ENCODE measurements around the gene ORM1. TPM values are rescaled to one million over a fixed set of nuclear protein-coding genes. Genes with fewer than 3 reads are reported as not detected.

ORM1 gene
- total and polyA plus RNA-seq, 9 donors, result 0.30 to 11.9 (median 2.1) TPM; not detected in 4

DNA sequence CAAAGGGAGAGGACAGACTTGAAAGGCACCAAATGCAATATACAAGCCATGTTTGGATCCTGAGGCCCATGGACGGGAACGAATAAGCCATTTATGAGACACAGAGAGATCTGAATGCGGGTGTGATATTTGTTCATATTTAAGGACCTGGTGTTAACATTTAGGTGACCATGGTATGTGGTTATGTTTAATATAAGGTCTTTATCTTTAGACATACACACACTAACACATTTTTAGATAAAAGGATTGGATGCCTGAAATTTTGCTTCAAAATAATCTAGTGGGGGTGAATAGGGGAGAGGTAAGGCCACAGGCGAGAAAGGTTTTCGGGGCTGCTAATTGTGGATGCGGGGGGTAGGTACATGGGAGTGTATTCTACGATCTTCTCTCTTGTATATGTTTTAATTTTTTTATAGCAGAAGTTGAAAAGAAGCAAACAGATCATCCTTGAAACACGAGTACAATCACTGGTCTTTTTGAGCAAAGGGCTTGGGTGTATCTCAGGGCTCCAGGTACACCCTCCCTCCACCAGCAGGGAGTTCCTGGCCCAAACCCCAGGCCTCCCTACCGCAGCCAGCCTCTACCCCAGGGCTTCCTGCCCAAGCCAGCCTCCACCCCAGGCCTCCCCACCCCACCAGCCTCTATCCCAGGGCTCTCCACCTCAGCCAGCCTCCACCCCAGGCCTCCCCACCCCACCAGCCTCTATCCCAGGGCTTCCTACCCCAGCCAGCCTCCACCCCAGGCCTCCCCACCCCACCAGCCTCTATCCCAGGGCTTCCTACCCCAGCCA, 52.7 kb downstream of the ORM1 start:
- H3K36me3 ChIP-seq, result no peaks in the 10 kb centered on the region
- peaks cover 4% of the 10 kb centered on the region for H3K4me1 ChIP-seq (ENCODE audit: insufficient read depth)
- no peaks in the 10 kb centered on the region for H3K27me3 ChIP-seq
- DNase-seq, result peak in 1 of 5 donors; percentile 23
- H3K4me3 ChIP-seq, result no peak overlapping the region
- intact Hi-C loops (cut with DNase I), result no loop called here
- H3K27ac ChIP-seq, result no peak overlapping the region
- no peak for TF ChIP-seq POLR2A (IDR thresholded peaks at IDR 0.05)
- TF ChIP-seq, protein P1, sequence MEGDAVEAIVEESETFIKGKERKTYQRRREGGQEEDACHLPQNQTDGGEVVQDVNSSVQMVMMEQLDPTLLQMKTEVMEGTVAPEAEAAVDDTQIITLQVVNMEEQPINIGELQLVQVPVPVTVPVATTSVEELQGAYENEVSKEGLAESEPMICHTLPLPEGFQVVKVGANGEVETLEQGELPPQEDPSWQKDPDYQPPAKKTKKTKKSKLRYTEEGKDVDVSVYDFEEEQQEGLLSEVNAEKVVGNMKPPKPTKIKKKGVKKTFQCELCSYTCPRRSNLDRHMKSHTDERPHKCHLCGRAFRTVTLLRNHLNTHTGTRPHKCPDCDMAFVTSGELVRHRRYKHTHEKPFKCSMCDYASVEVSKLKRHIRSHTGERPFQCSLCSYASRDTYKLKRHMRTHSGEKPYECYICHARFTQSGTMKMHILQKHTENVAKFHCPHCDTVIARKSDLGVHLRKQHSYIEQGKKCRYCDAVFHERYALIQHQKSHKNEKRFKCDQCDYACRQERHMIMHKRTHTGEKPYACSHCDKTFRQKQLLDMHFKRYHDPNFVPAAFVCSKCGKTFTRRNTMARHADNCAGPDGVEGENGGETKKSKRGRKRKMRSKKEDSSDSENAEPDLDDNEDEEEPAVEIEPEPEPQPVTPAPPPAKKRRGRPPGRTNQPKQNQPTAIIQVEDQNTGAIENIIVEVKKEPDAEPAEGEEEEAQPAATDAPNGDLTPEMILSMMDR (IDR thresholded peaks at IDR 0.05), result no peak
- no peaks in the 10 kb centered on the region for H3K9me3 ChIP-seq
- 80 to 84% (median 82%) methylated on average over 9 of the region's 9 CpGs for WGBS, 3 donors

Other genes starting within 250 kb of the ORM1 start
- gene AMBP, start 244.8 kb upstream of the ORM1 start, total RNA-seq, result 1 to 10 TPM in 1 of 7 donors, under 1 TPM in 4, not detected in 2; 0.30 to 3.9 (median 0.69) TPM
- under 1 TPM in 1 of 2 donors, not detected in 1; 0.15 TPM for gene AMBP, start 244.8 kb upstream of the ORM1 start, polyA plus RNA-seq
- gene KIF12, start 223.8 kb upstream of the ORM1 start, total RNA-seq, result 10 to 100 TPM in 1 of 7 donors, 1 to 10 TPM in 4, under 1 TPM in 2; 0.78 to 17.8 (median 2.0) TPM
- under 1 TPM in 1 of 2 donors, not detected in 1; 0.54 TPM for gene KIF12, start 223.8 kb upstream of the ORM1 start, polyA plus RNA-seq
- 10 to 100 TPM in 5 of 7 donors, 1 to 10 TPM in 2; 7.1 to 91.2 (median 19.8) TPM for gene COL27A1, start 167.6 kb upstream of the ORM1 start, total RNA-seq
- 10 to 100 TPM in 1 of 2 donors, 1 to 10 TPM in 1; 5.2 to 16.8 TPM for gene COL27A1, start 167.6 kb upstream of the ORM1 start, polyA plus RNA-seq
- gene ORM2, start 6.8 kb downstream of the ORM1 start, total RNA-seq, result 1 to 10 TPM in 1 of 7 donors, under 1 TPM in 1, not detected in 5; 0.82 to 2.6 TPM
- gene ORM2, start 6.8 kb downstream of the ORM1 start, polyA plus RNA-seq, result under 1 TPM in 1 of 2 donors, not detected in 1; 0.52 TPM
- gene AKNA, start 64.9 kb downstream of the ORM1 start, total RNA-seq, result 100 to 1,000 TPM in 1 of 7 donors, 10 to 100 TPM in 6; 21.1 to 123 (median 39.7) TPM
- gene AKNA, start 64.9 kb downstream of the ORM1 start, polyA plus RNA-seq, result 10 to 100 TPM; 12.9 to 24.5 TPM
- gene WHRN, start 182.4 kb downstream of the ORM1 start, total RNA-seq, result 10 to 100 TPM; 13.4 to 28.5 (median 25.6) TPM
- gene WHRN, start 182.4 kb downstream of the ORM1 start, polyA plus RNA-seq, result 10 to 100 TPM in 1 of 2 donors, 1 to 10 TPM in 1; 1.7 to 10.4 TPM